H1 (cell line): ENCODE data around the gene XIRP1. TPM values are rescaled to one million over a fixed set of nuclear protein-coding genes. Genes with fewer than 3 reads are reported as not detected.

ENCODE experiments used
- CTCF ChIA-PET: fragments of 300-600 bp; sonication (Branson Sonifier 250); formaldehyde crosslinking; loops from one replicate; lab custom pipeline; 2021; ENCODE audit not compliant: partially characterized antibody; lab: Charles Lee
- POLR2A ChIA-PET: fragments of 300-600 bp; sonication (Branson Sonifier 250); formaldehyde crosslinking; loops from one replicate; lab custom pipeline; 2021; ENCODE audit warnings: inconsistent platforms; ENCODE audit not compliant: partially characterized antibody; lab: Charles Lee
- DNase-seq, 2 experiments: peaks; one replicate each; pipeline versions ENCODE4 v3.0.0 to v3.0.0-alpha.2; 2010 to 2022; ENCODE audit warnings: low spot score in 2 of 2, low read depth in 1 of 2, mixed read lengths in 1 of 2
- FAIRE-seq: peaks from 2 replicates; lab custom pipeline; 2011; peaks lifted over from hg19 to GRCh38; lab: Jason Lieb, UNC
- H2AFZ ChIP-seq: 2 replicates; pipeline ENCODE4 v1.8.1; 2012; ENCODE audit warnings: low read length, inconsistent platforms
- H2AK5ac ChIP-seq: 2 replicates; pipeline ENCODE4 v1.6.1; 2013; ENCODE audit warnings: low read depth, low read length
- H2BK120ac ChIP-seq: replicated peaks from 2 replicates; pipeline ENCODE3; 2013; ENCODE audit warnings: low read depth, low read length, inconsistent platforms
- H2BK12ac ChIP-seq: 2 replicates; pipeline ENCODE4 v1.6.1; 2013; ENCODE audit warnings: low read depth, low read length
- H2BK15ac ChIP-seq: 2 replicates; pipeline ENCODE4 v1.6.1; 2013; ENCODE audit warnings: low read length
- H2BK20ac ChIP-seq: 2 replicates; pipeline ENCODE4 v1.6.1; 2013; ENCODE audit warnings: low read length
- H2BK5ac ChIP-seq: 2 replicates; pipeline ENCODE4 v1.6.1; 2013; ENCODE audit warnings: low read depth, low read length
- H3K14ac ChIP-seq: 2 replicates; pipeline ENCODE4 v1.6.1; 2013; ENCODE audit warnings: inconsistent platforms; ENCODE audit not compliant: insufficient read length
- H3K18ac ChIP-seq: 2 replicates; pipeline ENCODE4 v1.6.1; 2013; ENCODE audit warnings: low read length; ENCODE audit errors: extremely low read depth
- H3K23ac ChIP-seq: 2 replicates; pipeline ENCODE4 v1.6.1; 2013; ENCODE audit warnings: inconsistent platforms; ENCODE audit not compliant: insufficient read length
- H3K23me2 ChIP-seq: 2 replicates; pipeline ENCODE4 v1.6.1; 2013; ENCODE audit warnings: low read depth, low read length
- H3K27ac ChIP-seq: 2 replicates; pipeline ENCODE4 v1.6.1; 2011; ENCODE audit warnings: low read depth, low read length, inconsistent platforms
- H3K27me3 ChIP-seq, 4 experiments: replicated peaks in 1 of 4; 1 replicate in 1 of 4; 2 replicates in 3 of 4; pipeline versions ENCODE4 v1.6.1 to v1.8.1; 2011 to 2013; ENCODE audit warnings: low read length in 3 of 4, mild to moderate bottlenecking in 3 of 4, inconsistent platforms in 2 of 4, mixed read lengths in 2 of 4, moderate library complexity in 1 of 4; ENCODE audit not compliant: control insufficient read depth in 3 of 4, insufficient read depth in 3 of 4; ENCODE audit errors: extremely low read depth in 1 of 4
- H3K36me3 ChIP-seq, 4 experiments: 2 replicates each; pipeline versions ENCODE4 v1.6.1 to v1.8.1; 2011 to 2013; ENCODE audit warnings: mild to moderate bottlenecking in 4 of 4, low read length in 3 of 4, moderate library complexity in 2 of 4, control low read depth in 1 of 4, inconsistent platforms in 1 of 4; ENCODE audit not compliant: insufficient read depth in 4 of 4, control insufficient read depth in 2 of 4
- H3K4ac ChIP-seq: replicated peaks from 2 replicates; pipeline ENCODE3; 2013; ENCODE audit warnings: low read length, low read depth, mixed read lengths, inconsistent platforms; ENCODE audit not compliant: insufficient read length
- H3K4me1 ChIP-seq, 4 experiments: replicated peaks in 1 of 4; 1 replicate in 1 of 4; 2 replicates in 3 of 4; pipeline versions ENCODE4 v1.6.1 to v1.8.1; 2011 to 2013; ENCODE audit warnings: low read length in 3 of 4, inconsistent platforms in 2 of 4, mixed read lengths in 1 of 4; ENCODE audit not compliant: insufficient read depth in 4 of 4, control insufficient read depth in 3 of 4
- H3K4me2 ChIP-seq, 2 experiments: 2 replicates each; pipeline versions ENCODE4 v1.6.1 to v1.8.1; 2011 to 2013; ENCODE audit warnings: low read depth in 2 of 2, low read length in 2 of 2, control low read depth in 1 of 2, inconsistent platforms in 1 of 2, mild to moderate bottlenecking in 1 of 2; ENCODE audit not compliant: insufficient read depth in 1 of 2
- H3K4me3 ChIP-seq, 4 experiments: fragments of 200-600, 300-600 bp in 1 of 4; sonication (generic), shearing (Covaris generic), sonication (Bioruptor Twin) in 1 of 4; 2 replicates each; pipeline versions ENCODE4 v1.5.1 to v1.8.1; 2011 to 2016; ENCODE audit warnings: low read length in 4 of 4, low read depth in 3 of 4, control low read depth in 2 of 4, inconsistent platforms in 2 of 4, mild to moderate bottlenecking in 2 of 4, mixed read lengths in 1 of 4, moderate library complexity in 1 of 4; ENCODE audit not compliant: insufficient read depth in 2 of 4; ENCODE audit errors: extremely low read depth in 1 of 4
- H3K56ac ChIP-seq: replicated peaks from 2 replicates; pipeline ENCODE3; 2013; ENCODE audit warnings: low read depth, mild to moderate bottlenecking, mixed read lengths, low read length, inconsistent platforms; ENCODE audit not compliant: insufficient read length
- H3K79me1 ChIP-seq: 2 replicates; pipeline ENCODE4 v1.6.1; 2013; ENCODE audit warnings: low read depth, low read length, control low read depth
- H3K79me2 ChIP-seq, 2 experiments: 2 replicates each; pipeline versions ENCODE4 v1.6.1 to v1.8.1; 2012 to 2013; ENCODE audit warnings: low read length in 2 of 2, mild to moderate bottlenecking in 2 of 2, inconsistent platforms in 1 of 2; ENCODE audit not compliant: insufficient read depth in 2 of 2, control insufficient read depth in 1 of 2
- H3K9ac ChIP-seq, 4 experiments: replicated peaks in 1 of 4; 1 replicate in 1 of 4; 2 replicates in 3 of 4; pipeline versions ENCODE4 v1.6.1 to v1.8.1; 2011 to 2013; ENCODE audit warnings: low read depth in 3 of 4, low read length in 3 of 4, control low read depth in 2 of 4, mild to moderate bottlenecking in 2 of 4, moderate library complexity in 2 of 4, inconsistent platforms in 1 of 4; ENCODE audit errors: extremely low read depth in 1 of 4
- H3K9me3 ChIP-seq, 2 experiments: 2 replicates each; pipeline versions ENCODE4 v1.6.1 to v1.8.1; 2012 to 2013; ENCODE audit warnings: mild to moderate bottlenecking in 2 of 2, moderate library complexity in 2 of 2, control low read depth in 1 of 2, inconsistent platforms in 1 of 2, low read depth in 1 of 2, low read length in 1 of 2, mixed read lengths in 1 of 2; ENCODE audit not compliant: insufficient read depth in 2 of 2
- H4K20me1 ChIP-seq, 2 experiments: replicated peaks in 1 of 2; 2 replicates each; pipeline versions ENCODE3 to v1.8.1; 2011 to 2013; ENCODE audit warnings: inconsistent platforms in 2 of 2, low read length in 2 of 2, mild to moderate bottlenecking in 1 of 2; ENCODE audit not compliant: insufficient read depth in 2 of 2, control insufficient read depth in 1 of 2
- H4K5ac ChIP-seq: 2 replicates; pipeline ENCODE4 v1.6.1; 2013; ENCODE audit warnings: low read length, low read depth, mixed read lengths, inconsistent platforms; ENCODE audit not compliant: insufficient read length
- H4K8ac ChIP-seq: 2 replicates; pipeline ENCODE4 v1.8.0; 2013; ENCODE audit warnings: mild to moderate bottlenecking, moderate library complexity, low read length, inconsistent platforms; ENCODE audit not compliant: insufficient read depth; ENCODE audit errors: extremely low read depth
- H4K91ac ChIP-seq: replicated peaks from 2 replicates; pipeline ENCODE3; 2013; ENCODE audit warnings: low read length, mixed read lengths, inconsistent platforms; ENCODE audit not compliant: insufficient read length
- ATF3 ChIP-seq: IDR thresholded peaks from 2 replicates; pipeline ENCODE4 v1.6.1; 2011; ENCODE audit warnings: low read depth, mild to moderate bottlenecking, low read length; ENCODE audit not compliant: insufficient read depth
- HDAC6 ChIP-seq: IDR thresholded peaks from one replicate; pipeline ENCODE4 v1.7.1; 2012; ENCODE audit warnings: low read depth, mild to moderate bottlenecking, inconsistent platforms, low read length, moderate library complexity
- JUN ChIP-seq: IDR thresholded peaks from 2 replicates; pipeline ENCODE4 v1.6.1; 2011; ENCODE audit warnings: low read depth, mild to moderate bottlenecking, improper control_type of control experiment, low read length
- TAF1 ChIP-seq: IDR thresholded peaks from 2 replicates; pipeline ENCODE4 v1.6.1; 2011; ENCODE audit warnings: mild to moderate bottlenecking, low read depth, low read length
- WGBS, 2 experiments: shearing (Covaris generic) in 1 of 2; methylation state at CpG; one replicate each; pipeline versions ENCODE4 v1.1.6 to v1.1.7; 2013 to 2015; ENCODE audit warnings: low lambda C conversion rate in 2 of 2, mixed read lengths in 2 of 2, inconsistent platforms in 1 of 2, low coverage in 1 of 2, missing lambda C conversion rate in 1 of 2; ENCODE audit not compliant: insufficient replicate concordance in 2 of 2, insufficient coverage in 1 of 2, insufficient read length in 1 of 2; ENCODE audit errors: extremely low coverage in 1 of 2, missing lambda C conversion rate in 1 of 2; 5-methylcytosine and 5-hydroxymethylcytosine counted together
- polyA plus RNA-seq, 7 experiments: library from polyadenylated mRNA; depleted of rRNA in 3 of 7; stranded (reverse) in 5 of 7; unstranded in 2 of 7; fragments of >200 nt in 5 of 7; fragments of 200-250 nt in 2 of 7; gene quantifications; 1 replicate in 5 of 7; 2 replicates in 1 of 7; 4 replicates in 1 of 7; pipeline versions ENCODE4 v1.2.1 to v1.2.3, GENCODE V29; 2011 to 2013; ENCODE audit warnings: missing spikeins in 2 of 7, mixed read lengths in 2 of 7
- total RNA-seq: library from RNA; stranded (reverse); fragmentation: NEBNext Ultra II Directional; extraction: Animal tissue kit (Norgen Biotek cat#: 25700); gene quantifications from 2 replicates; pipeline ENCODE4 v1.2.1, GENCODE V29; 2021

The XIRP1 gene
- total and polyA plus RNA-seq, 2 of the 8 experiments (the other 6 are each of a cell fraction or from before 2014, with no cell fraction given) = not detected

- Histone ChIP-seq H3K27me3 (no peaks in the 10 kb centered on the region), H3K79me1 (peaks cover 2% of the 10 kb centered on the region; the same call in 1 of the 2 replicates), H4K5ac (no peak overlapping the region), H4K91ac (no peak overlapping the region), H3K36me3 (peaks cover 11 to 25% (median 16%) of the 10 kb centered on the region in 4 experiments; a peak in 6 of 8 replicates), H3K4ac (no peak overlapping the region), H2AK5ac (no peak overlapping the region), H2BK12ac (no peak overlapping the region), H3K9me3 (no peaks in the 10 kb centered on the region), H2BK5ac (no peak overlapping the region), H3K56ac (no peak overlapping the region), H4K20me1 (peaks cover 0 to 10% of the 10 kb centered on the region in 2 experiments), H3K9ac (no peak overlapping the region), H3K23ac (no peak overlapping the region), H3K23me2 (no peaks in the 10 kb centered on the region), H3K27ac (no peak overlapping the region), H3K4me1 (peaks cover 0 to 3% (median 0%) of the 10 kb centered on the region in 4 experiments; a peak in 2 of 7 replicates), H3K18ac (no peak overlapping the region), H4K8ac (no peak overlapping the region), H3K79me2 (no peaks in the 10 kb centered on the region), H2AFZ (no peak overlapping the region), H3K4me2 (no peak overlapping the region), H2BK120ac (no peak overlapping the region), H2BK20ac (no peak overlapping the region), H3K4me3 (no peak overlapping the region), H2BK15ac (no peak overlapping the region), H3K14ac (no peak overlapping the region)
- FAIRE-seq = no peak
- ChIA-PET CTCF (interaction anchor here (1.0 to 6.8 kb wide), 2 partner anchors 50 to 149 kb away, joined by 4 to 43 read pairs; no protein-coding TSS in a partner anchor), POLR2A (interaction anchor here (1.3 to 2.3 kb wide), 2 partner anchors 8 to 11 kb away, joined by 4 to 8 read pairs; no protein-coding TSS in a partner anchor)
- no peak for DNase-seq
- 79% methylated on average over 2 of the region's 2 CpGs; no CpG with 5 or more reads in 1 of the 2 experiments for WGBS, 2 experiments
- TF ChIP-seq HDAC6 (no peak), ATF3 (no peak), TAF1 (no peak), JUN (no peak)
Measured at GRCh38 chr3:39139442-39139841, 53.0 kb downstream of the XIRP1 start.
